Large intestine (tissue), 3 donors: ENCODE data around the gene C1orf105. TPM values are rescaled to one million over a fixed set of nuclear protein-coding genes. Genes with fewer than 3 reads are reported as not detected.
A peak's percentile ranks its signal among the peaks of the same experiment; 100 is the strongest.

Experiments
- DNase-seq, 2 donors: peaks; one replicate each; pipeline versions ENCODE4 v3.0.0 to v3.0.0-alpha.2; 2013
- H3K27ac ChIP-seq: one replicate; pipeline ENCODE4 v1.5.1; 2013; ENCODE audit warnings: low read length
- H3K27me3 ChIP-seq: 2 replicates; pipeline ENCODE4 v1.6.1; 2013; ENCODE audit warnings: low read length; ENCODE audit not compliant: control insufficient read depth, insufficient read depth
- H3K36me3 ChIP-seq: 2 replicates; pipeline ENCODE4 v1.6.1; 2013; ENCODE audit warnings: low read length; ENCODE audit not compliant: control insufficient read depth, insufficient read depth
- H3K4me1 ChIP-seq: one replicate; pipeline ENCODE4 v1.6.1; 2013; ENCODE audit warnings: low read length; ENCODE audit not compliant: control insufficient read depth, insufficient read depth
- H3K4me3 ChIP-seq: one replicate; pipeline ENCODE4 v1.5.1; 2013; ENCODE audit warnings: low read length
- H3K9me3 ChIP-seq: one replicate; pipeline ENCODE4 v1.6.1; 2013; ENCODE audit warnings: mild to moderate bottlenecking, low read depth, low read length, moderate library complexity; ENCODE audit not compliant: control insufficient read depth
- WGBS: methylation state at CpG from one replicate; pipeline ENCODE4 v1.1.5; 2013; ENCODE audit warnings: low lambda C conversion rate; ENCODE audit not compliant: insufficient coverage; 5-methylcytosine and 5-hydroxymethylcytosine counted together
- polyA plus RNA-seq: library from polyadenylated mRNA; unstranded; fragments of 120-200 nt; gene quantifications from one replicate; pipeline ENCODE4 v1.2.1, GENCODE V29; 2013

C1orf105 gene
- polyA plus RNA-seq, 1 donor, result 2.4 TPM

DNA sequence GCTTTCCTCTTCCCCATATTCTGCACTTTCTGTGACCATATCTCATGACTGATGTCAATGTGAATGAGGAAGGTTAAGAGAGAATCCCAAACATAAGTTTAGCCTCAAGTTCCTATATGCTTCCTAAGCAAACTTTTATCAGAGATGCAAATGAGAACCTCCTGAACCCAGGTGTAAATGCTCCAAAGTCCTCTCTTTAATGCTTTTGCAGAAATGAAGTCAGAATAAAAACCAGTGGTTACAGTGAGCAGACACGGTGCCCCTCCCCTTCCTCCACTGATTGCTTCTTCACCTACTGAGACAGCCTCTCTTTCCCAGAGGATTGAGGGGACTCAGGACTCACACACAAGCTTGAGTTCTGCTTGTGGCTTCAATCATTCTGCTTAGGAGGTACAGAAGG is 35.0 kb downstream of the C1orf105 start:
- Histone ChIP-seq H3K9me3 (no peaks in the 10 kb centered on the region), H3K4me3 (no peak overlapping the region), H3K36me3 (no peaks in the 10 kb centered on the region), H3K27me3 (no peaks in the 10 kb centered on the region), H3K27ac (peak overlapping the region; percentile 56), H3K4me1 (peaks cover 42% of the 10 kb centered on the region)
- DNase-seq, result peak in 1 of 2 donors; percentile 79
- WGBS, result no CpG with 5 or more reads among the region's 1 CpG

DNA sequence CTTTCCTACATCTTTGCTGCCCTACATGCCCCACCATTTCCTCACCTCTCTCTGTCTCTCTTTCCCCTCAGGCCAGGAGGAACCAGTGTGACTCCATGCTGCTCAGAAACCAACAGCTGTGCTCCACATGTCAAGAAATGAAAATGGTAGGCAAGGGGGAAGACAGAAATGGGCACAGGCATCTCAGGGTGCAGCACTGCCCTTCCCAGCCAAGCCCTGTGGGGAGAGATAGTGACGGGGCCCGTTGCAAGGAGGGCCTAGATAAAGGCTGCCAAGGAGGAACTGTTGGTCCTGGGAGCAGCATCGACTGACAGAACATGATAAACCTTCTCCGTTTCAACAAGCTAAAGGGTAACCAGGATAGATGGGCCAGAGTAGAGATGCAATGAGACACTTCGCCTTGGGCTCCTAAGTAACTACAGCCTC is 35.9 kb downstream of the C1orf105 start:
- 42% methylated on average over 2 of the region's 5 CpGs for WGBS
- peak overlapping the region; percentile 56 for H3K27ac ChIP-seq
- H3K4me3 ChIP-seq, result no peak overlapping the region
- no peaks in the 10 kb centered on the region for H3K36me3 ChIP-seq
- no peaks in the 10 kb centered on the region for H3K27me3 ChIP-seq
- no peak for DNase-seq
- H3K9me3 ChIP-seq, result no peaks in the 10 kb centered on the region
- H3K4me1 ChIP-seq, result peaks cover 36% of the 10 kb centered on the region

DNA sequence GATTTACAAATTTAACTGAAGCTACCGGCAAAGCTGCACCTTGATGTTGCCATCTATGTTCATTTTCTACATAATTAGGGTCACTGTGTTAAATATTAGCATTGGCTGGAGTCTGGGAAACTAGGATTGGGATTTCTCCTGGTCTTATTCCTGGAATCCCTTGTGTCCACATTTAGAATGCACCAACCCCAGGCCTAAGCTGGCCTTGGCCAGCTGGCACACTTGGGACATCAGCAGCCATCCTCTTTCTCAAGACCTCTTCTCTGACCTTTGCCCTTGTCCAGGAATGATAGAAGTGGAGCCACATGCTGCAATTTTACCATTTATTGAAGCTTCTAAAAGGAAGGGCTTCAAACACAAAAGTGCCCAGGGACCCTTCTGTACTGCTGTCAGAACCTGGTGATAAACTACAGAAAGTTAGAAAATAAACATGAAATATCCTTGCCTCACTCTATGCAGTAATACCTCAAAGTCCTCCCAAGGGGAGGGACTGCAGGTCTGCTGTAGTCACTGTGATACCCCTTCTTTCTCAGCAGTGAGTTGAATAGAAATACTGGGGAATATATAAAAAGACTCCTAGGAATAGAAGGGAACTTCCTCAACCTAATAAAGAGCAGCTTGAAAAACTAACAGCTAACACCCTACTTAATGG is 37.1 kb downstream of the C1orf105 start:
- H3K4me3 ChIP-seq, result no peak overlapping the region
- WGBS, result no CpG with 5 or more reads among the region's 1 CpG
- no peaks in the 10 kb centered on the region for H3K9me3 ChIP-seq
- no peaks in the 10 kb centered on the region for H3K27me3 ChIP-seq
- H3K4me1 ChIP-seq, result peaks cover 29% of the 10 kb centered on the region
- no peak for DNase-seq
- no peaks in the 10 kb centered on the region for H3K36me3 ChIP-seq
- no peak overlapping the region for H3K27ac ChIP-seq

DNA sequence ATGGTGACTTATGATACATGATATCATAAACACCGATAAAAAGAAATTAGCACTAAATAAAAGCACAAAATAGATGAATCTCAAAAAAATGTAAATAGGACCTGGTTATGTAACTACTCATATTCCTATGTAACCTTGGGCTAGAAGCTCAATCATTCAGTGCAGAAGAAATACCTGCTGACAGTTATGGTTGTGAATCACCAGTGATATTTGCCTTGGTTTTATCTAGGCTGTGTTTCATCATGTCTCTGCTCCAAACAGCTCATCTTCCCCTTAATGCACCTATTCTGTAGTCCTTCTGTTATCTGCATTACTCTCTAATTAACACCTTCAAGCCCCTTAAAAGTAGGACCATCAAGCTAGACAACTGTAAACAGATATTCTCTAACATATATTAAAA is 39.7 kb downstream of the C1orf105 start:
- no peaks in the 10 kb centered on the region for H3K27me3 ChIP-seq
- H3K9me3 ChIP-seq, result no peaks in the 10 kb centered on the region
- H3K27ac ChIP-seq, result no peak overlapping the region
- H3K36me3 ChIP-seq, result no peaks in the 10 kb centered on the region
- H3K4me1 ChIP-seq, result peaks cover 9% of the 10 kb centered on the region
- no peak for DNase-seq
- H3K4me3 ChIP-seq, result no peak overlapping the region
- WGBS, result 100% methylated on average over 1 of the region's 1 CpG

DNA sequence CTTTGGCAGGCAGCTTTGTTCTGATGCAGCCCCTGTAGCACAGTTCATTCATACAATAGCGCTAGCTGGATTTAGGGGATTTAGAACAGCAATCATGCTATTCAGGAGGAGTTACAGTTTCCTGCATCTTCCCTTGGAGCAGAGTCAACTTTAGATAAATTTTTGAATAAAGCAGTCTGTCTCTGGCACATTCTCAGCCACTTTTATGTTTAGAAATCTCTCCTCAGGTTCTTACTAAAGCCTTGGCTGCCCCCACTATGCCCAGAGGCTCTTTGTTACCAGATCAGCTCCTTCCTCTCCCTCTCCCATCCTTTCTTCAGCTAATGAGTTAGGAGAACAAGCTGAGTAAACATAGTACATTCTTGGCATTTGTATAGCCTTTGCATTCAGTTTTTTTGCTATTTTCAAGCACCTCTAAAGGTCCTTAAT is 40.4 kb downstream of the C1orf105 start:
- no CpG with 5 or more reads among the region's 1 CpG for WGBS
- no peaks in the 10 kb centered on the region for H3K36me3 ChIP-seq
- DNase-seq, result no peak
- H3K9me3 ChIP-seq, result no peaks in the 10 kb centered on the region
- no peak overlapping the region for H3K4me3 ChIP-seq
- H3K27ac ChIP-seq, result no peak overlapping the region
- peaks cover 5% of the 10 kb centered on the region for H3K4me1 ChIP-seq
- no peaks in the 10 kb centered on the region for H3K27me3 ChIP-seq

DNA sequence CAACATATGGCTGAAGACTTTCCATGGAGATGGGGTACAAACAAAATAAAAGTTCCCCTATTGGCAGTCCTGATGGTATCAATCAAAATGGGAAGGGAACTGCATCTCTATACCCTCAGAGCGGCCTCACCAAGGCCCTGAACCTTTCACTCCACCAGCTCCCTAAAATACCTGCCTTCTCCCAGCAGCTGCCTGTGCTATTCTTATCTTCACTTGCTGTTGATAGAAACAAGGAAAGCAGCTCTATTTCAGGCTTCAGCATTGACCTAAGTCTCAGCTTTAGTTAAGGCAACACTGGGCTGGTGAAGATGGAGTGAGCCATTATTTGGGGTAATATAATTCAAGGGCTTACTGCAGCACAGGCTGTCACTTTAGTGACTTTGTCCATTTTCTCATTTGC is 45.1 kb downstream of the C1orf105 start:
- WGBS, result no CpG with 5 or more reads among the region's 1 CpG
- Histone ChIP-seq H3K27ac (no peak overlapping the region), H3K27me3 (no peaks in the 10 kb centered on the region), H3K9me3 (no peaks in the 10 kb centered on the region), H3K4me3 (no peak overlapping the region), H3K4me1 (peaks cover 15% of the 10 kb centered on the region), H3K36me3 (no peaks in the 10 kb centered on the region)
- no peak for DNase-seq

DNA sequence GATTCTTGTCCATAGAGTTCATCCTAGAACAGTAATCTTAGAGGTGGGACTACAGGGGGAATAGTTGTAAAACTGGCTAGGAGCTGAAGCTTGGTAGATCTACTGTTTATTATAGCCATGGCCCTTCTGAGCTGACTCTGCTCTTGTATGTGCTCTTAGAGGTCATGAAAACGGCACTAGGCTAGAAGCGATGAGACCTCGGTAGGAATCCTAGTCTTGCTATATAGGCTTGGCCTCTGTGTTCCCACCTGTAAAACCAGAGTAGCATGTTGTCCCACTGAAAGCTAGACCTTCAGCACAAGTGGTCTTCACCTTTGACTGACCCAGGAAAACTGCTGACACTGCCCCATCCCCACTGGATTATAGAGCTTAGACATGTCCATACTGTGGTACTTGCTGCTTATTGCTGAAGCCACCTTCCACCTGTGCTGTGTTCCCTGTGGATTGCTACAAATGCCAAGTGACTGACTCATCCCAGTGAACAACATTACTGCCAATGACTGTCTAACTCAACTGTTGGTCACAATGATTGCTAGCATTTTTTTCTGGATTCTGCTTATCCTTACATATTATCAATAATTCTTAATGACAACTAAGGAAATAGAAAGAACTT is 46.4 kb downstream of the C1orf105 start:
- peak overlapping the region; percentile 77 for H3K27ac ChIP-seq
- peaks cover 16% of the 10 kb centered on the region for H3K4me1 ChIP-seq
- DNase-seq, result peak in 1 of 2 donors; percentile 65
- WGBS, result no CpG with 5 or more reads among the region's 3 CpGs
- no peaks in the 10 kb centered on the region for H3K27me3 ChIP-seq
- H3K36me3 ChIP-seq, result no peaks in the 10 kb centered on the region
- H3K9me3 ChIP-seq, result no peaks in the 10 kb centered on the region
- H3K4me3 ChIP-seq, result no peak overlapping the region

DNA sequence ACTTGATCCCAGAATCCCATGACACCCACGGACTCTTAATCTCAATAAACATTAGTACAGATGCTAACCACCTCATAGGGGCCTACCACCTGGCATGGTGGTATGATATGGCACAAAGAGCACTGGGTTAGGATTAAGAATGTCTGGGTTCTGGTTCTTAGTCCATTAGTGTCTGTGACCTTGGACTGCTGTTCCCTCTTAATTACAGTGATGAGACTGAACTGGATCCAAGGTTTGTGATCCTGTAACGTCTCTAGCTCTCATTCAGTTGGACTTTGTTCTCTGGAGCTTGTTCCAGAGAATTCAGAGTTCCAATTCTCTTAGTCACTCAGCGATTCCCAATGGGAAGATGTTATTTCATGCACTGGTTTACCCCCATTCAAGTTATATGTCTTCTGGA is 47.0 kb downstream of the C1orf105 start:
- Histone ChIP-seq H3K9me3 (no peaks in the 10 kb centered on the region), H3K4me1 (peaks cover 16% of the 10 kb centered on the region), H3K36me3 (no peaks in the 10 kb centered on the region), H3K4me3 (no peak overlapping the region), H3K27me3 (no peaks in the 10 kb centered on the region), H3K27ac (peak overlapping the region; percentile 77)
- DNase-seq, result peak; percentile 58 to 78
- 0% methylated on average over 1 of the region's 3 CpGs for WGBS

GRCh38 chr1:172468296-172468695 is 47.8 kb downstream of the C1orf105 start:
- Histone ChIP-seq H3K36me3 (no peaks in the 10 kb centered on the region), H3K4me1 (peaks cover 16% of the 10 kb centered on the region), H3K4me3 (no peak overlapping the region), H3K9me3 (no peaks in the 10 kb centered on the region), H3K27ac (peak overlapping the region; percentile 77), H3K27me3 (no peaks in the 10 kb centered on the region)
- WGBS, result no CpG with 5 or more reads among the region's 5 CpGs
- no peak for DNase-seq

DNA sequence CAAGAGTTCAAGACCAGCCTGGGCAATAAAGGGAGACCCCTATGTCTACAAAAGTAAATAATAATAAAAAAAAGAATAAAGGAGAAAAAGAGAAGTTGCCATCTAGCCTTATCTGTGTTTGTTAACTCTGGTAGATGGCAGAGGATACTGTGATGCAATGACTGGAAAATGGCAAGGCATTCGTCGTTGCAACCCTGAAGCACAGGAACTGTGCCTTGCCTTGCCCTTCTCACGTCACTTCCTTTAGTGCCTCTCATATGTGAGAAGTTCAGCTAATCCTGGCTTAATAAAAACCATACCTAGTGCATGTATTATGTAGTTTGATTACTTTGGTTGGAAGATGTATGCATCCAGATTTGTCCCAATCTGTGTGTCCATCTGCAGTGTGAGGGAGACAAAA is 49.2 kb downstream of the C1orf105 start:
- Histone ChIP-seq H3K4me1 (peaks cover 16% of the 10 kb centered on the region), H3K4me3 (no peak overlapping the region), H3K36me3 (no peaks in the 10 kb centered on the region), H3K9me3 (no peaks in the 10 kb centered on the region), H3K27me3 (no peaks in the 10 kb centered on the region), H3K27ac (peak overlapping the region; percentile 70)
- no CpG with 5 or more reads among the region's 3 CpGs for WGBS
- no peak for DNase-seq

- Histone ChIP-seq H3K36me3 (no peaks in the 10 kb centered on the region), H3K4me3 (no peak overlapping the region), H3K4me1 (peaks cover 16% of the 10 kb centered on the region), H3K27ac (peak overlapping the region; percentile 70), H3K27me3 (no peaks in the 10 kb centered on the region), H3K9me3 (no peaks in the 10 kb centered on the region)
- DNase-seq, result peak; percentile 65 to 73
- WGBS, result no CpG with 5 or more reads among the region's 2 CpGs
These were observed 49.7 kb downstream of the C1orf105 start for GRCh38 chr1:172470149-172470548.
